ENCODE measurements around the gene AGPAT4. TPM values are rescaled to one million over a fixed set of nuclear protein-coding genes. Genes with fewer than 3 reads are reported as not detected.

AGPAT4 gene
- total RNA-seq, 1 donor from 2014 or later, result 8.7 TPM

DNA sequence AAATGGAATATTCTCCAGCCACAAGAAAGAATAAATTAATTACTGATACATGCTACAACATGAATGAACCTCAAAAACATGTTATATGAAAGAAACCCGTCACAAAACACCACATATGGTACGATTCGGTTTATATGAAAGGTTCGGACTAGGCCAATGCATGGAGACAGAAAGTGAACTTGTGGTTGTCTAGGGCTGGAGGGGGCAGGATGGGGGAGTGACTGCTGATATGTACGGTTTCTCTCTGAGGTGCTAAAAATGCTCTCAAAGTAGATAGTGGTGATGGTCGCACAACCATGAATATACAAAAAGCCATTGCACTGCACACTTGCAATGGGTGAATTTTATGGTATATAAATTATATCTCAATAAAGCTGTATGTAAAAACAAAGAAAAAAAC is 18.3 kb downstream of the AGPAT4 start:
- no peak for DNase-seq (ENCODE audit: low read depth in 2 of 2)

DNA sequence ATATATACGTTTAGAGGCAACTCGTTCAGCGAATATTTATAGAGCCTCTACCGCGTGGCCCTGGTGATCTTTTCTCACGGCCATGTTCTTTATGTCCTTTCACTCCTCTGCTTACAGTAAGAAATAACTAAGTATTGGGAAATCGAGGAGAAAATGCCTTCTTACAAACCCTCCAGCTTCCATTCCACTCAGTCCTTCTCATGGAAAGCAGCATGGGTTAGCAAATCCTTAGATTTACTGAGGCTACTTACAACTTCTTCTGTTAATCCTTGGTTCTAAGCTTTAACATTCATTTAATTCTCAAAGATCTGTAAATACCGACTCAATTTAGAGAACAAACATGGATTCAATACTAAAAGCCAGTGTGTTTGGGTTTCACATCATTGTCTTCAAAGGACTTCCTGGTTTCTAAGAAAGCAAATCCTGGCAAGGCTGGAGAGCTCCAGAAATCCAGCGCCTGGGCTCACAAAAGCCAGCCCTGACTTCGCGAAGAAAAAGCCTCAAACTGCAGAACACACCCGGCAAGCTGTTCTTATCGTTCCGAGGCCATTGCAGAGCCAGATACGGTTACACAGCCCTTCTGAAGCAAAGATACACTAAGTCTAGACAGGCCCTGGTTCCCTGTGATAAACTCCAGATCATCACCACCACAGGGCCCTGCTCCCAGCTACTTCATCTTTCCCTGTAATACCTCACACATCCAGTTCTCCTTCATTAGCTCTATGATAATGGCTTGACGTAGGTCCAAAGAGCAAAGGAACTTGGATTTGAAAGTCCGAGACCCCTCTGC is 19.2 kb downstream of the AGPAT4 start:
- no peak for DNase-seq (ENCODE audit: low read depth in 2 of 2)

DNA sequence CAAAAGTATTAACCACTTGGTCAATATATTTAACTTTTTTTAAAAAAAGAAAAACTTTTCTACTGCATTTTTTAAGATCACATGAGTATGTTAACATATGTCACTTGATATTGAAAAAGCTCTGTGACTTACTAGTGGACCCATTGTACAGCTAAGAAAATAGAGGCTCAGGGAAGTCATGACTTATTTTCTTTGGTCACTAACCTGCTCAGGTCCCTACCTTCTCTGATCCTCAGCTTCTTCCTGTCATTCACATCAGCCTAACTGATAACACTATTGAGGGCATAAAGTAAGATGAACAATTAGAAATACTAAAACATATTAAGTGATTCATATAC is 19.8 kb downstream of the AGPAT4 start:
- DNase-seq (ENCODE audit: low read depth in 2 of 2), result no peak

DNA sequence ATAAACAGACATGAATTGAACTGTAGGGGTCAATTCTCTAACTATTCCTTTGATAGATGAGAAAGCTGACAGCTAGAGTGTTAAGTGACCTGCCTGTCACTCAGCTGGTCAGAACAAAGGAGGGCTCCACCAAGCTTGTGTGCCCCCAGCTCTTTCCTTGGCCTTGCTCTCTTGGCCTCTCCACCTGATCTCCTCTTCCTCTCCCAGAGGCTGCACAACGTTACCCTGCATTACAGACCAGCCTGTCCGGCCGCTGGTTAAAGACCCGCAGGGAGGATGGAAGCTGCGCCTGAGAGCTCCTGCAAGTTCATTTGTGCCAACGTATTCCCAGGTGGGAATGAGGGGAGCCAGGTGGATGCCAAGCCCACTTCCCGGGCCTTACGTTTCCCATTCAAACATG is 22.5 kb downstream of the AGPAT4 start:
- DNase-seq (ENCODE audit: low read depth in 2 of 2), result no peak

DNA sequence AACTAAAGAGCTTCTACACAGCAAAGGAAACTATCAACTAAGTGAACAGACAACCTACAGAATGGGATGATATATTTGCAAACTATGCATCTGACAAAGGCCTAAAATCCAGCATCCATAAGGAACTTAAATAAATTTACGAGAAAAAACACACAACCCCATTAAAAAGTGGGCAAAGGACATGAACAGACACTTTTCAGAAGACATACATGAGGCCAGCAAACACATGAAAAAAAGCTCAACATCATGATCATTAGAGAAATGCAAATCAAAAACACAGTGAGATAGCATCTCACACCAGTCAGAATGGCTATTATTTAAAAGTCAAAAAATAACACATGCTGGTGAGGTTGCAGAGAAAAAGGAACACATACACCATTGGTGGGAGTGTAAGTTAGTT is 24.5 kb downstream of the AGPAT4 start:
- no peak for DNase-seq (ENCODE audit: low read depth in 2 of 2)

DNA sequence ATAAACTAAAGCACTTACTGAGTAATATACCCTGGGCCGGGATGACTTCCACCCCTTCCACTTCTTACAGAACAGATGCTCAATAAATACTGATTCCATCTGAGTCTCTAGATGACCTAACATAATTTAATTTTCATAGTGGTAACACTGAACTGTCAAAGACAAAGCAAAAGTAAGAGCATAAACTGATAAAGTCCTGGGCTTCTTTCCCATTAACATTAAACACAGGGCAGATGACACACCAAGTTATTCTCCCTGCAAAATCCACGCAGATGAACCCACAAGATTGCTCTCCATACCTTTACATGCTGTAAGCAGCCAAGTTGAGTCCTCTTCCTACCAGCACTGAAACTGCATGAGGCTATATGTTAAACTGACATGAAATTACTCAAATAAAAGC is 27.1 kb downstream of the AGPAT4 start:
- DNase-seq (ENCODE audit: low read depth in 2 of 2), result no peak

DNA sequence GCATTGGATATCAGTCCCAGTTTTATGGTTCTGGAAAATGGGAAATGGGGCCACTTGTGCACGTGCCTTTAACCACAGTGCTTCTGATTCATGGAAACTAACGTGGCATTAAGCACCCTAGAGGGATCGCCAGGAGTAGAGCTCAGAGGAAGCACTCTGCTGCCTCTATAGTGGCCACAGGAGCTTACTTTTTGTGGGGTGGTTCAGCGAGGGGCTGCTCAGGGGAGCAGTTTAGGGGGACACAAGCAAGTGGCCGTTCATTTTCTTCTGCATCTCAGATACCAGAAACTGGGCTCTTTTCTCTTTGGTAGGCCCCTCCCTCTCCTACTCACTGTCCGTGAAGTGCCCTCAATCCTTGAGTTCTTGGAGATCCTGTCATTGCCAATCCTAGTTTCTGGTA is 28.5 kb downstream of the AGPAT4 start:
- no peak for DNase-seq (ENCODE audit: low read depth in 2 of 2)

DNA sequence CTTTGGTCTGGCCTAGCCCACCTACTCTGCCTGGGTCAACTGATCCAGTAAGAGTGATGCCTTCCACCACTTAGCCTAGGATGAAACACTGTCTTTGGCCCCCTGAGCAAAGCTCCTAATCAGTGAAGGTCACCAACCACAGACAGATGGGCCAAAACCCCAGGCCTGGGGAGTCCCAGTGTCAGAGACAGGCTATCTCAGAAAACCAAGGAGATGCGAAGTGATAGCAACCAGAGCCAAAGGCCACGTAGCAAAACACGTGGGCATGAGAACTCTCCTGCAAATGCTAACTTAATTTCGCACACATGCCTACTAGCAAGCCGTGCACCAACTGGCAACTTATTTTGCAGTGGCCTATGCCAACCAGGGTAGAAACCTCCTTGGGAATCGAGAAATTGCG is 29.1 kb downstream of the AGPAT4 start:
- no peak for DNase-seq (ENCODE audit: low read depth in 2 of 2)

DNA sequence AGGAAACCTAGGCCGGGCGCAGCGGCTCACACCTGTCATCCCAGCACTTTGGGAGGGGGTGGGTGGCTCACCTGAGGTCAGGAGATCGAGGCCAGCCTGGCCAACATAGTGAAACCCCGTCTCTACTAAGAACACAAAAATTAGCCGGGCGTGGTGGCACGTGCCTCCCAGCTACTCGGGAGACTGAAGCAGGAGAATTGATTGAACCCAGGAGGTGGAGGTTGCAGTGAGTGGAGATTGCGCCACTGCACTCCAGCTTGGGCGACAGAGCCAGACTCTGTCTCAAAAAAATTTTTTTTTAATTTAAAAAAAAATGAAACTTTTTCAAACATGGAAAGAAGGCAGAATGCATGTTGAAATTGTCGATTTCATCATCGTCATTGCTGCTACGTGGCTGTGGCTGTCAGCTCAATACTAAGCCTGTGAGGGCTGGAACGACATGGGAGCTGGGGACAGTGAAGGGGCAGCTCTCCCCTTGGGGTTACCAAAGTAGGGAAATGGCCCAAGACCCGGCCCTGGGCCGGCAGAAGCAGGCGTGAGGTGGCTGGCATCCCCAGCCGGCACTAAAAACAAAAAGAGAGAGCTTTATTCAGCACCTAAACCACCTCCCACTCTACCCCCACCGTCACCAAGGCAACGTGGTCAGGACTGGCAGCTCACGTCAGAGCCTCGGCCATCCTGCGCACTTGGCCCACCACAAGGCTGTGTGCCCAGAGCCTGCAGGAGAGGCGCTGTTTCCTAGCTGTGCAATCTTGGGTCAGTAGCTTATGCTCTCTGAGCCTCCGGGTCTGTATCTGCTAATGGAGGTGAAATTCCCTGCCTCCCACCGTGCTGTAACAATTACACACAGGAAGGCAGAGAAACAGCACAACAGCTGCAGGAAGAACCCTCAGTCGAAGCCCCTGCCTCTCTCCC is 30.8 kb downstream of the AGPAT4 start:
- no peak for DNase-seq (ENCODE audit: low read depth in 2 of 2)

DNA sequence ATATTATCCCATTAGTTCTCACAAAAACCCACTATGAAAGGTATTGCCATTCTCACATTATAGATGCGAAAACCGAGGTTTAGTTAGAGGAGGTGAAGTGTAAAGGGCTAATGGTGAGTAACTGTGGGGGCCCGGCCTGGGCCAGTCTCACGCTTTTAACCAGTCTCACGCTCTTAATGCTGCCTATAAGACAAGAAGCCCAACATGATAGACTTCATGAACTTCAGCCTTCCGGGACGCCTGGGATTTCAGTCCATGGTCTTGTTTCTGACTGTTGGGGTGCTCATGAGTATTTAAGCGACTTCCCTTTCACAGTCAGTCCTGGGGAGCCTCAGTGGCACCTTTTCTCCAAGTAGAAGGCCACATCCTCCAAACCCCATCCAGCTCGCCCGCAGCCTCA is 31.7 kb downstream of the AGPAT4 start:
- no peak for DNase-seq (ENCODE audit: low read depth in 2 of 2)

DNA sequence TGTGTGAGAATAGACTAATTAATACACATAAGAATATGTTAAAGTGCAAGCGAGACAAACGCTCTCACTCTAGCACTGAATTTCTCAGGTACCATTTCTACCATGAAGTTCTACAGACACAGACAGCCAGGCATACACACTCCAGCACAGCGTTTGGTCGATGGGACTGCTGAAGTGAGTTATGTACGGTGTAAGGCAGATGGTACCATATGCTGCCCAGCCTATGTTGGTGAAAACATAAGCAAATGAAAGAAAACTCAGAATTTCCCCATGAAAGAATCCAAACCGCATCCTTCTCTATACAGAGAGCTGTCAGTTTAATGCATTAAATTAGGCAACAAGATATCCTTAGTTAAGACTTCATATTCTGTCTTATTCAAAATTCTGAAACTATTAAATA is 34.9 kb downstream of the AGPAT4 start:
- DNase-seq (ENCODE audit: low read depth in 2 of 2), result no peak

DNA sequence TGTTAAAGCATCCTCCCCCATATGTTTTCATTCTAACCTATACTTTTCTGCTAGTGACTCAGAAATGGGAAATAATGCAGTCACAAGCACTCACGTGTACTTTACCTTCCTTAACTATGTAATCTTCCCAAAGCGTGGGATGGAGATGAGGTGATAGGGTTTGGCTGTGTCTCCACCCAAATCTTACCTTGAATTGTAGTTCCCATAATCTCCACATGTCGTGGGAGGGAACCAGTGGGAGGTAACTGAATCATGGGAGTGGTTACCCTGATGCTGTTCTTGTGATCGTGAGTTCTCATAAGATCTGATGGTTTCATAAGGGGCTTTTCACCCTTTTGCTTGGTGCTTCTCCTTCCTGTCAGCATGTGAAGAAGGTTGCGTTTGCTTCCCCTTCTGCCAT is 35.4 kb downstream of the AGPAT4 start:
- no peak for DNase-seq (ENCODE audit: low read depth in 2 of 2)

DNA sequence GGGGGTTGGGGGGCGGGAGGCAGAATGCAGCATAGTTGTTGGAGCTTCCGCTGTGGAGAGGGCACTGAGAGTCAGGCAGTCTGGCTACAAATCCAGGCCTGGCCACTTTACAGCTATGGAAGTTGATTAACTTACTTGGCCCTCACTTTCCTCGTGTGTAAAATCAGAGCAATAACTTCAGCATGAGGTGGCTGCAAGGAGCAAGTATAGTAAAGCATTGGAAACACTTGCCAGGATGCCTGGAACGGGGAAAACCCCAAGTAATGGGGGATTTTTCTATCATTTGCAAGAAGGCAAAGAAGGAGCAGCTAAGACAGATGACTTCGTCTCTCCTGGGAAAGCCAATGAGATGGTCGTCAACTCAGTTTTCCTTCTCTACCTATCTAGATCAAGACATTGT is 35.8 kb downstream of the AGPAT4 start:
- DNase-seq (ENCODE audit: low read depth in 2 of 2), result no peak

DNA sequence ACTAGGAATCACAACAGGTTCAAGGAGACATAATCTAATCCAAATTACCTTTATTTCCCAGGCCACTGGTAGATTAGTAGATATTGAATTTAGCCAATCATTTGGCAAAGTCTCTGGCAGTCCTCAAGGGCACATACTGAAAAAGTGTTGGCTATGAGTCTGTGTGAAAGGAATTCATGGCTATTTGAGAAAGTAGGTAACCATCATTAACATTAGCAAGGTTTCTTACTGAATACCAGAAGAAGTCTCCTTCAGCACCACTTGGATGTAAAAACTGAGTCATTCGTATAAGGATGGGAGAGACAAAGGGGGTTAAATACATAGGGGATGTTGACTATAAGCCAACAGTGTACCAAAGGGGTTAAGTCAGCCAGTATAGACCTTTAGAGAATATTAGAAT is 36.7 kb downstream of the AGPAT4 start:
- no peak for DNase-seq (ENCODE audit: low read depth in 2 of 2)

DNA sequence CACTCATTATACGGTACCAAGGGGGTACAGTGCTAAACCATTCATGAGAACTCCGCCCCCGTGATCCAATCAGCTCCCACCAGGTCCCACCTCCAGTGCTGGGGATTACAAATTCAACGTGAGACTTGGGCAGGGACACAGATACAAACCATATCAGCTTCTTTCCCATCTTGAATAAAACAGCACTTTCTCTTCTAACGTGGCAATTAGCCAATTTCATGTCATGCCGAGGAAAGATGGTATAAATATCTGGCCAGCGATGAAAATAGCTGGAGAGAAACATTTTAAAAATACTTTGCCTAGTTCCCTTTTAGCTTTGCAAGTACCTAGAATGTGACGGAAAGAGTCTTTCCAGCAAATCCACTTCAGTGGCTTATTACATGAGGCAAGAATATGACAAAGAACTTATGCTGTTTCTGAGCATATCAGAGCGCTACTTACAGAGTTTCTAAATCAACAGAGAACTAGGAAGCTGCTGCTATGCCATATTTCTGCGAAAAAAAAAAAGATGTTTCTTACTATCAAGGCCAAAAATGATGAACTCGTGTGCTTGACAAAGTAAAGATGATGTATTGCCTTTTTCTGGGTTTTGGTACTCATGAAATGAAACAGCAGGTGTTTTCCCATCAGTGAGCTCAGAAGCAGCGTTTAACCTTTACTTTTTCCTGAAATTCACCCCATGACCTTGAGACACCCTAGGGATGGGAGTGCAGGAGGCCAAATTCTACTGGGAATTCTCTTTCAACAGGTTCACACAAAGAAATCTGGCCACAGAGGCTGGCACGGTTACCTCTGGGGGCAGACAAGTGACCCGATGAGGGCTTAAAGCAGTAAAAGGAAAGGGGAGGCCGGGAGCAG is 37.9 kb downstream of the AGPAT4 start:
- no peak for DNase-seq (ENCODE audit: low read depth in 2 of 2)

DNA sequence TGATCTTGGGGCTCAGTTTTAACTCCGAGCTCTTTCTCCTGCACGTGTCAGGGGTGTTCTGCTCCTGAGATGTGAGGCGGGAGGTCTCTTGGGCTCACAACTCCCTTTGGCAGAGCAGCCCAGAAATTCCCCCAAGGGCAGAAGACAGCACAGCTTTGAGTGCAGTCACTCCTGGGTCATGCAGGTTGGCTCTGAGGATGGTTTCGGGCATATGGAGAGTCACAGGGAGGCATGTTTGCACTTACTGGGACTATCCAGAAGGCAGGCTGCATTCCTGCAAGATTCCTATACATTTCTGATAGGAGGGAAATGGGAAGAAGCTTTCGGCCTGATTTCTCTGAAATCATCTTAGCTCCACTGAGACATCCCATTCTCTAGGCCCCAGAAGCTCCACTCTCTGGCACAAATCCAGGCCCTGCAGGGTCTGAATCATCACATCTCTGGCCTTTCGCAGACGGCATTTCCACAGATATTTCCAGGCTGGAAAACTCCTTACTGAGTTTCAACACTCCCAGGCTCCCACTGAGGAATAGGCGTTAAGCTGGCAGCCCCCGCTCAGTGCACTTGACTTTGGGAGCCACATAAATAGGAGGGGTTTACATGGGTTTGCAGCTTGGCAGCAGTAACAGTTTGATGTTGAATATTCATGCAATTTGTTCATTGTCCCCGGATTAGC is 39.7 kb downstream of the AGPAT4 start:
- peak in 1 of 2 donors; percentile 71 for DNase-seq (ENCODE audit: low read depth in 2 of 2)

DNA sequence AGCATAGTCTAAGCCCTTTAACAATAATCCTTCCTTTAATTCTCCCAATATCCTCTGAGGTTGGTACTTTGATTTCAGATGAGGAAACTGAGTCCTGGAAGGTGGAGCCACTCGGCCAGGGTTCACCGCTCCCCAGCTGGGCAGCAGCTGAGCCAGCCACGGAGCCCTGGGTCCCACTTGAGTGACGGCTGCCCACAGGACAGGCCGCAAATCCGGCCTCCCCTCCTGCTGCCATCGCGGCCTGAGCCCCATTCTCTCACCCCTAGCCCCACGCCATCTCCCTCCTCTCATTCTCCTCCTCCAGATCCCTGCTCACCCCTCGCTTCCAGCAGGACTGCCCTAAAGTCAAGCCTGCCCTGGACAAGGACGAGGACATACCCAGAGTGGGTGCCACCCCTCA is 41.4 kb downstream of the AGPAT4 start:
- DNase-seq (ENCODE audit: low read depth in 2 of 2), result no peak

DNA sequence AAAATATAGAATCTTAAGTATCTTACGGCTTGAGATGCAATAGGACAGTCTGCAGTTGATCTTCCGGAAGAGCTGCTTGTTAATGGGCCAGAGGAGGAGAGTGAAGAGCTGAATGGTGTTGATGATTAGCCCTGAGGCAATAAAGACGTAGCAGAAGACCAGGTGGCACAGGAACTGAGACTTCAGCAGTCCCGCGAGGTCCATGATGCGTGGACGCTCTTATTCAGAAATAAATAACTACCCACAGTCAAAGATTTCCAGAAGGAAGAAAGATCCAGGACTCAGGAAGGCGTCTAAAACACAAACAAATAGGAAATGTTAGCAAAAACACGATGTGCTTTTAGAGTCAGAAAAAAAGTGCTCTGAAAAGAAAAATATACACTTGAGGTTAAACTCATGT is 41.9 kb downstream of the AGPAT4 start:
- DNase-seq (ENCODE audit: low read depth in 2 of 2), result no peak

DNA sequence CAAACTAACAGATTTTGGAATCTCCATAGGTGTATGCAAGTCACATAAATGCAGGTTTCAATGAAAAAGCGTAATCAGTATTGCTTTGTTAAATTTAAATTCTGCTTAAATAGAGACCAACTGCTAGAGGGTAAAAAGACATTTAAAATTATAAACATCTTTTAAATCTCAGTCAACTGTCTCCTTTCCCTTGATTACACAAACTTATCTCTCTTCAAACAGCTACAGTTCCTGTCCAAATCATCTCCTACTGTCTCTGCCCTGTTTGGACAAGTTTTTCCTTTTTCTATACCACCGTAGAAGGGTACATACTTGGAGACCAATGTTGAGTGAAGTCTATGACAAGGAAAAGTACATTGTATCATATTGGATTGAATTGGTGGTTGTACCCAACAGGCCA is 43.5 kb downstream of the AGPAT4 start:
- DNase-seq (ENCODE audit: low read depth in 2 of 2), result no peak

DNA sequence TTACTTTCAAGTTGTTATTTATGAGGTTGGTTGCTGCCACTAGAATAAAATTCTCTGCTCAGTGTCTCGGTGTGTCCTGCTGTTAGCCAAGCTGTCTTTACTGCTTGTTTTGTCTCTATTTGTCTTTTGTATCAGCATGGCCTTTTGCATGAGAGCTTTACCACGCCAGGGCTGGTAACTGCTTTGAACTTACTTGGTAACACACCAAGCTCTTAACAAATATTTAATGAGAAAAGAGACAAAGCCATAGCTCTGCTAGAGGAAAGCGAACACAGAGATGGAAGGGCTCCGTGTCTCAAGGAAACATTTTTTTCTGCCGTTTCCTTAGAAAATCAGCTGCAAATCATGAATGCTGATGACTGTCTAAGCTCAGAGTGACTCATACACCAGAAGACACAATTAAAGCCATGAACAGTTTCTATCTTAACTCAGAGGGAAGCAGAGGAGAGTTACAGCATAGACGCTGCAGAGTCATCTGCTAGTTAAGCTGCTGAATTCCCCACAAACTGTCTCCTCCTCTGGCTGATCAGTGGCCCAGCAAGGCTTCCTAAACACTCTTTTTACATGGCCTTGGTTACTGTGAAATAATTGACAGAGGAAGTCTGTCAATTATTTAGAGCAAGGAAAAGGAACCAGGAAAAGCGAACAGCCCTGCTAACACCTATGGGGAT is 44.8 kb downstream of the AGPAT4 start:
- DNase-seq (ENCODE audit: low read depth in 2 of 2), result peak in 1 of 2 donors; percentile 80

DNA sequence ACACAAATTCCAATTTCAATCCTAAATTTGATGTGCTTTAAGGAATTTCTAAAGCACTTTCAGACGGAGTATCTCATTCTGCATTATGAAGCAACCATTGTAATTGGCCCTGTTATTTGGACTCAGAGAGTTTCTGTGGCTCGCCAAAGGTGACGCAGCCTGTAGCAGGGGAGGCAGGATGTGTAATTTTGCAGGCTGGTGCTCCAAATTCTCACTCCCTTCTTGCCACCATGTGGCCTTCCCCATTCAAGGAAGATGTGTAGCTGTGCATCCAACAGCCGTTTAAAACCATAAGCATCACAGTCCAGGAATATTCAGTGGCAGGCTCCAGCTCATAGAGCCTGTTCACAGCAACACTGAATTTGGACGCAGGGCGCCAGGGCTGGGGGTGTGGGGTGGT is 45.8 kb downstream of the AGPAT4 start:
- no peak for DNase-seq (ENCODE audit: low read depth in 2 of 2)

All from dermis microvascular lymphatic vessel endothelial cell (primary cell).